Epidermal melanocyte (primary cell): ENCODE results near the gene IFNA21.
"Not testable (repeated sequence)": the region's sequence is repeated elsewhere in the genome, so short reads cannot be mapped to it uniquely, and the experiment has no call there.

ENCODE experiments used
- DNase-seq: peaks from one replicate; pipeline ENCODE4 v3.0.0; 2011; ENCODE audit warnings: low spot score; ENCODE audit not compliant: insufficient read length

IFNA21 gene

DNA sequence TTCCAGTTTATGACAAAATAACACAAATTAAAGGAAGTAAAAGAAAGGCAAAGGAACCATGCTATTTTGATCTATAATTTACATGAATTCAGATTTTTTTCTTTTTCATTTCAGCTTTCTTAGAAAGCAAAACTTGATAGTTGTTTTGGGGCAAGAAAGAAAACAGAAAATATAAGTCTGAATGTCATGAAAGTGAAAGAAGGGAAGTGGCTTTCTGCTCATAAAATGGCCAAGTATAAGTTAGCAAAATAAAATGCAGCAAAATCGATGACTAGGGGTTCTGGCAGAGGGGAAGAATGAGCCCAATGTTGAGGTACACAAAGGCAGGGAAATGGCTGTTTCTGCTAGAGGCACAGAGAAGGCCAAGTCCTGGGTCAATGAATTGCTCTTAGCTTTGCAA, 21.9 kb downstream of the IFNA21 start:
- no peak for DNase-seq

DNA sequence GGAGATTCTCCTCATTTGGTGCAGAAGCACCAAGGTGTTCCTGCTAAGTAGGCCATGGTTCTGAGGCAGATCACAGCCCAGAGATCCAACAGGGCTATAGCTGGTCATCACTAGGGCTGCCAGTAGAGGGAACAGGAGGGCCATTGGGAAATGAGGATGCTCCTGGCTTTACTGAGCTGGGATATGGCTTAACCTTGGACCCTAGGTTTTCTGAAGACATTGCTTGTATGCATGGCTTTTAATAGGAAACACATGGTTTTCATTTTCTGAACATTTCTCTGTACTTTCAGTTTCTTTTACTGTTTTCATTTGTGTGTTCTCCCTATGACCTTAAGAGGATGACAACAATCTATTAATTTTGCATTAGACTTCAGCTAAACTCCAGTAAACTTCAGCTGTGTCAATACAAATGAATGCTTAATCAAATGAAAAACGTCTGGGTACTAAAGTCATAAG, 25.0 kb downstream of the IFNA21 start, which contains the start of gene IFNW1:
Gene IFNW1 (minus strand): TSS at position 406 of the 456 bp plus-strand sequence. CDS start 262 bp downstream, at position 144.
- no peak for DNase-seq

DNA sequence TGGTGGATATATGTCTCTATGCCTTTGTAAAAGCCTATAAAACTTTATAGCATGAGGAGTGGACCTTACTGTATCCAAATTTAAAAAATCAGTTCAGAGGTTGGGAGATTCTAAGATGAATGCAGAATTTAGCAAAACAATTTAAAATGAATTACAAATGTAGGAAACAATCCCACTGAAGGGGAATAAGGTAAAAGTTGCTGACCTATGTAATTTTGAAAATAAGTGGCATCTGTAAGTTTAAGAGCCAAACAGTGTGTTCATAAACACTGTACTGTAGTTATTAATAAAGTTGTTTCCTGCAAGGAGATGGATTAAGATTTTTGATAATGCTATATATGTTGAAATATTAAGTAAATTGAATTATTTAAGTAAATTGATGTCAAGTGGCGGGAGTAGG, 29.4 kb downstream of the IFNA21 start:
- DNase-seq, result no peak

DNA sequence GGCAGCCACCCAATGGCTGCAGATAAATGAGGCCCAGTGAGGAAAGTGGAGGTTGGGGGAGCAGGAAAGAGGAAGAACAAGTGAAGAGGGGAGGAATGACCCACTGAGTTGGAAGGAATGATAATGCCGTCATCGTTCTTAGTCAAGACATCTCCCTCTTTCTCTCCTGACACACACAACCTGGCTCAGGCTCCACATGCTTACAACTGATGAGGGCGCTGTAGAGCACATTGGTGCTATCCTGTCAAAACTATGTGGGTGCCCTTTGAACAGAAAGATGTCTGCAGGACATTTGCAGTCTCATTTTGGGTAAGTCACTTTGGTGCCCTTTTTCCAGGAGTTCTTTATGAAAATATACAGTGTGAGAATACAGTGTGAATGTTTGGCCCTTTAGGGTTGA, 30.7 kb downstream of the IFNA21 start:
- DNase-seq, result no peak

DNA sequence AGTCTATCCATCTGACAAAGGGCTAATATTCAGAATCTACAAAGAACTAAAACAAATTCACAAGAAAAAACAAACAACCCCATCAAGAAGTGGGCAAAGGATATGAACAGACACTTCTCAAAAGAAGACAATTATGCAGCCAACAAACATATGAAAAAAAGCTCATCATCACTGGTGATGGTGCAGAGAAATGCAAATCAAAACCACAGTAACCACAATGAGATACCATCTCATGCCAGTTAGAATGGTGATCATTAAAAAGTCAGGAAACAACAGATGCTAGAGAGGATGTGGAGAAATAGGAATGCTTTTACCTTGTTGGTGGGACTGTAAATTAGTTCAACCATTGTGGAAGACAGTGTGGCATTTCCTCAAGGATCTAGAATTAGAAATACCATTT, 38.3 kb downstream of the IFNA21 start:
- not testable (repeated sequence) for DNase-seq

DNA sequence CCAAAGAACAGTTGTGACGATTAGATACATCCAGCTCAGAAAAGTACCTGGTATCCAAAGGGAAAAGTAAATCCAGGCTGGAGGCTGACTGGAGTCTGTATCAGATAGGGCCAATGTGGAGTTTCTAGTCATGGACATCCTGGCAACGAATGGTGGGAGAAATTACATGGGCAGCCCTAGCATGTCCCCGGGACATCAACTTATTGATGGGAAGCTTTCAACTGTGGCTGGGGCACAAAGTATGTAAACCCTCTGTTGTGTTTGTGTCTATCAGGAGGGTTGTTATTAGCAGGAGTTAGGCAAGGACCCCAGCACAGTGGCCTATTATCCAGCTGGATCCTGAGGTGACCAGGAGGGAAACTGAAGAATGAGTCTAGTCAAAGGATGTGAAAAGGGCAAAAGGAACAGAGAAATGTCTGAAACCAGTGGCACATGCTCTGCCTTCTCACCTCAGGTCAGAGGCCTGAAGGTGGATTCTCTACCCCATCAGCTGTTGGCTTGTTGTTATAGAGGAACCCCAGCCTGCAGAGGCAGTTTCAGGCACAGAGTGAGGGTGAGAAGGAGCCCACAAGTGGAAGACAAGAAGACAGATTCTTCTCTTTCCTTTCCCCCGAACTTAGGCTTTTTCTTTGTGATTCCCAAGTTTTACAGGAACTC, 44.7 kb downstream of the IFNA21 start:
- no peak for DNase-seq

DNA sequence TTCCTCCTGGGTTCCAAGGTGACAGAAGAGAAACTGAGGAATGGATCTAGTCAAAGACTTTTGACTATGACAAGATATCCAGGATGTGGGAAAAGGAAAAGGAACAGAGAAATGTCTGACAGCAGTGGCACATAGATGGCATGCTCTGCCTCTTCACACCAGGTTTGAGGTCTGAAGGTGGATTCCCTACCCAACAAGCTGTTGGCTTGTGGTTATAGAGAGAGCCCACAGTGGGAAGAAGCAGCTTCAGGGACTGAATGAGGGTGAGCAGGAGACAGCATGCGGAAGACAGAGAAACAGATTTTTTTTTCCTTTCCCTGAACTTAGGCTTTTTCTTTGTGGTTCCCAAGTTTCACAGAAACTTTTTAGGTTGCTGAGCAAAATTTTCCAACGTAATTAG, 45.4 kb downstream of the IFNA21 start:
- no peak for DNase-seq

DNA sequence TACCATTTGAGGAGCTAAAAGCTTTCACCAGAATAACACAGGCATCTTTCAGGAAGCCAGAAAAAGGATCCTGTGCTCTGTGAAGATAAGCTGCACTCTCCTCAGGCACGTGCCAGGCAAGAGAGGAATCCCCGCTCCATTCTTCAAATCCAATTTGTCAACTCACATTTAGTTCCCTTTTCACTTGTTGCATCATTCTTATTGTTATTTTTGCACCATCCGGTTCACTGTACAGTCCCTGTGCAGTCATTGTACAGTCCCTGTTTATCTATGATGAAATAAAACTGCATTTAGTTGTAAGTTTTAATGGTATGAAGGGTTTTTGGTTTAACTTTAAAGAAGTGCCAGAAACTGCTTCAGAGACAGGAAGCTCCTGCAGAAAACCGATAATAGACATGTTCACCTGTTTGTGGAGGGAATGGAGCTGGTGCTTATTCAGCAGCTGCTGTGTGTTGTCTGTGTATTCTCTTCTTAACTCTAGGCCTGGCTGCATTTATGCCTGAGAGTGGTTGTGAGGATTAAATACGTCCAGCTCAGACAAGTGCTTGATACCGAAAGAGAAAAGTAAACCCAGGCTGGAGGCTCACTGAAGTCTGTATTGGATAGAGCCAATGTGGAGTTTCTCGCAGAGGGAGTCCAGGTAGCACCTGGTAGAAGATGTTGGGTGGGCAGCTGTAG, 47.2 kb downstream of the IFNA21 start:
- no peak for DNase-seq
